ENCODE measurements around the gene VPS13D. TPM values are rescaled to one million over a fixed set of nuclear protein-coding genes. Genes with fewer than 3 reads are reported as not detected.

VPS13D gene
- total and polyA plus RNA-seq, 2 donors from 2014 or later = 19.4 to 75.8 TPM

DNA sequence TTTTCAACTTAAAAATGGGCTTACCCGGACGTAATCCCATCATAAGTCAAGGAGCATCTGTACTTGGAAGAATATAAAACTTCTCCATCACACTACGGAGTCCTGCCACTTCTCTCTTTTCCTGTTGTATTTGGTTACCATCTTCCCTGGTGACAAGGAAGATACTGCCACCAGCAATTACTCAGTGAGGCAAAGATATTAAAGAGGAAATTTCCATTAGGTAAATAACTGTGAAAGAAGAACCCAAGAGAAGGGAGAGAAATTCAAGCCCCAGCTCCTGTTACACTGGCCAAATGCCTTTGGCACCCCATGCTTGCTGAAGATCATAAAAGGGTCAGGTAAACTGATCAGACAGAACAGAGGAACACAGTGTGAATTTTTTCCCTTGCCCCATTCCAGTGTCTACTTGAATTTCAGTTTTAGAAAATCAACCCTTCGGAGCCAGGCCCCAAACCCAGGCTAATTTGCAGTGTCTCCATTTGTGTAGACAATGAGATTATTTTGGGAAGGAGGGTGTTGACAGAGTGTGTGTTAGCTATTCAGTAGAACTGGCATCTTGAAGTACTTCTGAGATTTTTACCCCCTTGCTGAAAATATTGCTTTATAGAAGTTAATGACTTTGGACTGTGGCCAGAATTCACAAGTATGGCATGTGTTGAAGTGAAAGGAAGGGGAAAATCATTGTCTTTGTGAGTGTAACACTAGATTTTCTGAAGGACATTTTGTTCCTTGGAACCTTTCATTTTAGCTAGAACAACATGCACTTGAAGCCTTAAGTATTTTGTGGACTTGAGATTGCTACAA is 221.1 kb downstream of the VPS13D start:
- no peak for FAIRE-seq

DNA sequence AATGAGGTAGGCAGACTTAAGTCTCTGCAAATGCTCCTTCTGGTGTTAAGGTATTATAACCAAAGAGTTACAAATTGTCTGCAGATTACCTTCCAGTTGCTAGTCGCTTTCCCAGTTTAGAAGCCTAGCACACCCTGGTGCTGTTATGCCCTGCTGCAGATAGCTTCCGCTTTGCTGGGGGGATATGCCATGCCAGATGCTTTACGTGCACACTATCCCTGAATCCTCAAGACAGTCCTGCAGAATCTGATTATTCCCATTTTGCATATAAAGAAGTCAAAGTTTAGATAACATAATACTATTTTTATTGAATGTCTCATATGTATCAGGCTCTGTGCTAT is 221.7 kb downstream of the VPS13D start:
- no peak for FAIRE-seq
- H3K4me3 ChIP-seq (ENCODE audit: low read length in 3 of 3) = no peak overlapping the region
- no peaks in the 10 kb centered on the region for H3K36me3 ChIP-seq (ENCODE audit: control insufficient read depth in 2 of 3, insufficient read depth in 3 of 3, low read length in 3 of 3)
- H3K9ac ChIP-seq (ENCODE audit: low read length in 3 of 3) = no peak overlapping the region
- TF ChIP-seq CTCF (IDR thresholded peaks at IDR 0.05; ENCODE audit: borderline replicate concordance, extremely low read depth, insufficient read depth) = no peak
- peaks cover 20 to 78% (median 39%) of the 10 kb centered on the region in 3 donors for H3K4me1 ChIP-seq (ENCODE audit: control insufficient read depth in 2 of 3, insufficient read depth in 2 of 3, low read depth in 1 of 3, low read length in 3 of 3)
- H3K9me3 ChIP-seq (ENCODE audit: control insufficient read depth in 2 of 3, insufficient read depth in 1 of 3, low read length in 3 of 3) = no peaks in the 10 kb centered on the region
- no peak overlapping the region for H3K27ac ChIP-seq (ENCODE audit: low read depth in 2 of 2, low read length in 2 of 2)
- intact Hi-C loops (cut with DNase I) = no loop called here
- H3K27me3 ChIP-seq (ENCODE audit: control insufficient read depth, insufficient read depth, low read length) = no peaks in the 10 kb centered on the region
- DNase-seq = no peak

More for the DNA sequence above, 221.1 kb downstream of the VPS13D start:
- Histone ChIP-seq H3K9me3 (ENCODE audit: control insufficient read depth in 2 of 3, insufficient read depth in 1 of 3, low read length in 3 of 3) (no peaks in the 10 kb centered on the region), H3K9ac (ENCODE audit: low read length in 3 of 3) (no peak overlapping the region), H3K27me3 (ENCODE audit: control insufficient read depth, insufficient read depth, low read length) (no peaks in the 10 kb centered on the region), H3K36me3 (ENCODE audit: control insufficient read depth in 2 of 3, insufficient read depth in 3 of 3, low read length in 3 of 3) (no peaks in the 10 kb centered on the region), H3K4me3 (ENCODE audit: low read length in 3 of 3) (no peak overlapping the region), H3K27ac (ENCODE audit: low read depth in 2 of 2, low read length in 2 of 2) (no peak overlapping the region), H3K4me1 (ENCODE audit: control insufficient read depth in 2 of 3, insufficient read depth in 2 of 3, low read depth in 1 of 3, low read length in 3 of 3) (peaks cover 20 to 78% (median 39%) of the 10 kb centered on the region in 3 donors)
- intact Hi-C loops (cut with DNase I) = no loop called here
- TF ChIP-seq CTCF (IDR thresholded peaks at IDR 0.05; ENCODE audit: borderline replicate concordance, extremely low read depth, insufficient read depth) = no peak
- peak in 1 of 5 donors; percentile 54 for DNase-seq

DNA sequence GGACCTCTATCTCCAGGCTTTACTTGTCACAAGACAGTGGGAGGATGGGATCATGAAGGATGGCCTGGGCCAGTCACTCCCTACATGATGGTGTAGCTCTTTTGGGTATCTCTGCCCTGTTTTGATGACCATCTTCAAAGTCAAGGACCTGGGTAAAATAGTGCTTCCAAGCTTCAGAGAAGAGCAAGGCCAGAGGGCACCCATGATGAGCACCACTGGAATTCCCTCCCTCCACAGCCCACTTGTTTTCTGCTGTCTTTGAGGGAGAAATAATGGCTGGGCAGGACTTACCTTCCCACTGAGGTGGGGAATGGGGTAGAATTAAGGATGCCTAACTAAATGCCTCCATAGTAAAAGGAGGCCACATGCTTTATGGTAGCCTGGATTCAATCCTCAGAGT is 222.4 kb downstream of the VPS13D start:
- peaks cover 23 to 78% (median 41%) of the 10 kb centered on the region in 3 donors for H3K4me1 ChIP-seq (ENCODE audit: control insufficient read depth in 2 of 3, insufficient read depth in 2 of 3, low read depth in 1 of 3, low read length in 3 of 3)
- FAIRE-seq (no peak), DNase-seq (no peak)
- no peaks in the 10 kb centered on the region for H3K27me3 ChIP-seq (ENCODE audit: control insufficient read depth, insufficient read depth, low read length)
- H3K36me3 ChIP-seq (ENCODE audit: control insufficient read depth in 2 of 3, insufficient read depth in 3 of 3, low read length in 3 of 3) = no peaks in the 10 kb centered on the region
- no peaks in the 10 kb centered on the region for H3K9me3 ChIP-seq (ENCODE audit: control insufficient read depth in 2 of 3, insufficient read depth in 1 of 3, low read length in 3 of 3)
- TF ChIP-seq CTCF (IDR thresholded peaks at IDR 0.05; ENCODE audit: borderline replicate concordance, extremely low read depth, insufficient read depth) = no peak
- H3K9ac ChIP-seq (ENCODE audit: low read length in 3 of 3) = no peak overlapping the region
- intact Hi-C loops (cut with DNase I) = no loop called here
- H3K4me3 ChIP-seq (ENCODE audit: low read length in 3 of 3) = no peak overlapping the region
- H3K27ac ChIP-seq (ENCODE audit: low read depth in 2 of 2, low read length in 2 of 2) = no peak overlapping the region

Data from kidney (tissue), 14 donors.